SJCRH30 (cell line): ENCODE measurements around the gene SLC5A2. TPM values are rescaled to one million over a fixed set of nuclear protein-coding genes. Genes with fewer than 3 reads are reported as not detected.
"Not testable (repeated sequence)": the region's sequence is repeated elsewhere in the genome, so short reads cannot be mapped to it uniquely, and the experiment has no call there.

Experiments used
- DNase-seq, 2 experiments: peaks; one replicate each; pipeline ENCODE4 v3.0.0-alpha.2; 2015 to 2020
- H3K27ac ChIP-seq: fragments of 250-450 bp; sonication (Bioruptor Pico); 2 replicates; pipeline ENCODE4 v1.5.1; 2020; ENCODE audit warnings: mild to moderate bottlenecking, moderate library complexity
- H3K27me3 ChIP-seq: fragments of 250-450 bp; sonication (Bioruptor Pico); 2 replicates; pipeline ENCODE4 v1.5.1; 2020; ENCODE audit warnings: mild to moderate bottlenecking, moderate library complexity
- H3K36me3 ChIP-seq: fragments of 250-450 bp; sonication (Bioruptor Pico); 2 replicates; pipeline ENCODE4 v1.5.1; 2020; ENCODE audit warnings: mild to moderate bottlenecking, moderate library complexity
- H3K4me1 ChIP-seq: fragments of 250-450 bp; sonication (Bioruptor Pico); 2 replicates; pipeline ENCODE4 v1.5.1; 2020; ENCODE audit warnings: mild to moderate bottlenecking, moderate library complexity
- H3K4me3 ChIP-seq: fragments of 250-450 bp; sonication (Bioruptor Pico); 2 replicates; pipeline ENCODE4 v1.5.1; 2020; ENCODE audit warnings: mild to moderate bottlenecking, moderate library complexity
- H3K9me3 ChIP-seq: fragments of 250-450 bp; sonication (Bioruptor Pico); replicated peaks from 2 replicates; pipeline ENCODE4 v1.5.1; 2020; ENCODE audit warnings: mild to moderate bottlenecking, moderate library complexity
- total RNA-seq: library from RNA; depleted of rRNA; stranded (reverse); fragments of >200 nt; shearing (Covaris generic); gene quantifications from 2 replicates; pipeline ENCODE4 v1.2.3, GENCODE V29; 2014; rRNA removed

The SLC5A2 gene
- total RNA-seq, 1 experiment from 2014 or later: 0.04 TPM

- Histone ChIP-seq H3K4me3 (no peak overlapping the region), H3K27ac (no peak overlapping the region), H3K36me3 (no peaks in the 10 kb centered on the region), H3K9me3 (no peaks in the 10 kb centered on the region), H3K4me1 (no peaks in the 10 kb centered on the region), H3K27me3 (no peaks in the 10 kb centered on the region)
- no peak for DNase-seq
Measured at GRCh38 chr16:31532120-31532519, 49.2 kb downstream of the SLC5A2 start.

GRCh38 chr16:31532896-31533295 is 50.0 kb downstream of the SLC5A2 start:
- Histone ChIP-seq H3K4me1 (no peaks in the 10 kb centered on the region), H3K36me3 (no peaks in the 10 kb centered on the region), H3K4me3 (no peak overlapping the region), H3K9me3 (no peaks in the 10 kb centered on the region), H3K27me3 (no peaks in the 10 kb centered on the region), H3K27ac (no peak overlapping the region)
- DNase-seq: no peak

- no peak overlapping the region for H3K4me3 ChIP-seq
- H3K27ac ChIP-seq: no peak overlapping the region
- no peaks in the 10 kb centered on the region for H3K4me1 ChIP-seq
- H3K27me3 ChIP-seq: no peaks in the 10 kb centered on the region
- H3K9me3 ChIP-seq: no peaks in the 10 kb centered on the region
- no peaks in the 10 kb centered on the region for H3K36me3 ChIP-seq
- no peak for DNase-seq
Measured at GRCh38 chr16:31535737-31536136, 52.8 kb downstream of the SLC5A2 start.

- Histone ChIP-seq H3K36me3 (no peaks in the 10 kb centered on the region), H3K27me3 (no peaks in the 10 kb centered on the region), H3K4me1 (no peaks in the 10 kb centered on the region), H3K9me3 (no peaks in the 10 kb centered on the region), H3K4me3 (no peak overlapping the region), H3K27ac (no peak overlapping the region)
- no peak for DNase-seq
Measured at GRCh38 chr16:31536804-31537361, 54.0 kb downstream of the SLC5A2 start.

- H3K4me1 ChIP-seq: no peaks in the 10 kb centered on the region
- peak overlapping the region; percentile 39 for H3K4me3 ChIP-seq
- H3K9me3 ChIP-seq: no peaks in the 10 kb centered on the region
- H3K36me3 ChIP-seq: no peaks in the 10 kb centered on the region
- H3K27me3 ChIP-seq: no peaks in the 10 kb centered on the region
- peak; percentile 23 to 29 for DNase-seq
- H3K27ac ChIP-seq: no peak overlapping the region
Measured at GRCh38 chr16:31537362-31538242, 54.7 kb downstream of the SLC5A2 start.

GRCh38 chr16:31538243-31538598 is 55.3 kb downstream of the SLC5A2 start:
- DNase-seq, H3K9me3 ChIP-seq, H3K36me3 ChIP-seq, H3K27me3 ChIP-seq, H3K27ac ChIP-seq, H3K4me3 ChIP-seq, H3K4me1 ChIP-seq: not testable (repeated sequence)

GRCh38 chr16:31539762-31540161 is 56.8 kb downstream of the SLC5A2 start:
- H3K4me3 ChIP-seq, H3K27me3 ChIP-seq: not testable (repeated sequence)

More at GRCh38 chr16:31539762-31540161, 56.8 kb downstream of the SLC5A2 start:
- not testable (repeated sequence) for H3K9me3 ChIP-seq, H3K27ac ChIP-seq, H3K36me3 ChIP-seq, DNase-seq, H3K4me1 ChIP-seq

Other genes starting within 250 kb of the SLC5A2 start
- gene ITGAM, start 223.1 kb upstream of the SLC5A2 start, total RNA-seq: not detected in 2 replicates
- gene ITGAX, start 127.9 kb upstream of the SLC5A2 start, total RNA-seq: not detected in 2 replicates
- gene ITGAD, start 89.8 kb upstream of the SLC5A2 start, total RNA-seq: not detected in 2 replicates
- not detected in 2 replicates for gene COX6A2, start 54.8 kb upstream of the SLC5A2 start, total RNA-seq
- gene ZNF843, start 40.3 kb upstream of the SLC5A2 start, total RNA-seq: 0.14 TPM in 1 of 2 replicates, not detected in the other
- 6.1 and 6.7 TPM in 2 replicates for gene ARMC5, start 23.6 kb upstream of the SLC5A2 start, total RNA-seq
- 12.9 and 13.1 TPM in 2 replicates for gene TGFB1I1, start 11.0 kb upstream of the SLC5A2 start, total RNA-seq
- gene RUSF1, start 25.3 kb downstream of the SLC5A2 start, total RNA-seq: 20.8 and 21.0 TPM in 2 replicates
- not detected in 2 replicates for gene AHSP, start 44.8 kb downstream of the SLC5A2 start, total RNA-seq